OCI-LY7 (cell line): ENCODE data around the gene AKT2. TPM values are rescaled to one million over a fixed set of nuclear protein-coding genes. Genes with fewer than 3 reads are reported as not detected.

Experiments used
- BruUV-seq: library from RNA; stranded (reverse); fragments of 400-500 nt; replicated peaks from 2 replicates; lab custom pipeline; 2021; lab: Mats Ljungman, UMichigan
- CTCF ChIA-PET: fragments of 300-600 bp; sonication (Branson Sonifier 250); formaldehyde crosslinking; loops from one replicate; lab custom pipeline; 2022; ENCODE audit warnings: antibody characterized with exemption; ENCODE audit not compliant: unreplicated experiment; lab: Charles Lee
- POLR2A ChIA-PET: fragments of 300-600 bp; sonication (Branson Sonifier 250); formaldehyde crosslinking; loops from one replicate; lab custom pipeline; 2022; ENCODE audit warnings: antibody characterized with exemption; lab: Charles Lee
- DNase-seq: peaks from one replicate; pipeline ENCODE4 v3.0.0-alpha.2; 2015; ENCODE audit warnings: low spot score
- H2AFZ ChIP-seq: fragments of 200-600 bp; sonication (generic), shearing (Covaris generic); 2 replicates; pipeline ENCODE4 v1.6.1; 2014; ENCODE audit warnings: mild to moderate bottlenecking, antibody characterized with exemption, low read length, moderate library complexity
- H3K27ac ChIP-seq: fragments of 200-600 bp; sonication (generic); 2 replicates; pipeline ENCODE4 v1.5.1; 2014; ENCODE audit warnings: mixed run types, low read depth, mild to moderate bottlenecking, moderate library complexity, low read length, inconsistent platforms; ENCODE audit not compliant: poor library complexity, severe bottlenecking
- H3K36me3 ChIP-seq: fragments of 200-600 bp; sonication (generic); 2 replicates; pipeline ENCODE4 v1.6.1; 2014; ENCODE audit warnings: mild to moderate bottlenecking, antibody characterized with exemption, low read length, moderate library complexity, mixed read lengths; ENCODE audit not compliant: insufficient read depth
- H3K4me1 ChIP-seq: fragments of 200-600 bp; sonication (generic); 2 replicates; pipeline ENCODE4 v1.5.1; 2014; ENCODE audit warnings: mild to moderate bottlenecking, low read length; ENCODE audit not compliant: insufficient read depth, poor library complexity, severe bottlenecking
- H3K4me2 ChIP-seq: fragments of 200-600 bp; sonication (generic); 2 replicates; pipeline ENCODE4 v1.6.1; 2014; ENCODE audit warnings: mild to moderate bottlenecking, low read length
- H3K4me3 ChIP-seq: fragments of 200-600 bp; sonication (generic); 2 replicates; pipeline ENCODE4 v1.5.1; 2014; ENCODE audit warnings: mild to moderate bottlenecking, low read depth, low read length; ENCODE audit not compliant: poor library complexity, severe bottlenecking
- H3K79me2 ChIP-seq: fragments of 200-600 bp; sonication (generic); 2 replicates; pipeline ENCODE4 v1.6.1; 2016; ENCODE audit warnings: low read depth, mild to moderate bottlenecking, low read length, moderate library complexity, mixed read lengths; ENCODE audit not compliant: insufficient read depth
- H3K9me2 ChIP-seq: fragments of 200-600 bp; sonication (generic); 2 replicates; pipeline ENCODE4 v1.6.1; 2016; ENCODE audit warnings: mild to moderate bottlenecking, low read length, mixed read lengths; ENCODE audit not compliant: insufficient read depth
- H3K9me3 ChIP-seq: fragments of 200-600 bp; sonication (generic); 2 replicates; pipeline ENCODE4 v1.6.1; 2014; ENCODE audit warnings: mild to moderate bottlenecking, mixed run types, low read length, mixed read lengths
- H4K20me1 ChIP-seq: fragments of 200-600 bp; sonication (generic); 2 replicates; pipeline ENCODE4 v1.6.1; 2014; ENCODE audit warnings: mild to moderate bottlenecking, antibody characterized with exemption, low read length, moderate library complexity, mixed read lengths; ENCODE audit not compliant: insufficient read depth
- EZH2phosphoT487 ChIP-seq: fragments of 200-600 bp; sonication (generic); IDR thresholded peaks from 2 replicates; pipeline ENCODE4 v1.6.1; 2018; ENCODE audit warnings: low read depth, borderline replicate concordance, mild to moderate bottlenecking, mixed run types, antibody characterized with exemption, low read length, moderate library complexity, mixed read lengths
- intact Hi-C: fragments of 100-400 bp; cut with micrococcal nuclease; formaldehyde crosslinking; loops from one replicate; pipeline ENCODE4 v1.10.0; 2022; ENCODE audit not compliant: unreplicated experiment
- total RNA-seq, 2 experiments: library from RNA; depleted of rRNA in 1 of 2; stranded (reverse); fragments of >200 nt in 1 of 2; shearing (Covaris generic) in 1 of 2; gene quantifications; 2 replicates each; pipeline ENCODE4 v1.2.3, GENCODE V29; 2014 to 2022
- TF ChIP-seq, protein P1 (sequence below): fragments of 200-600 bp; sonication (generic); conservative IDR thresholded peaks from 2 replicates; pipeline ENCODE4 v1.5.1; 2014; ENCODE audit warnings: mild to moderate bottlenecking, antibody characterized with exemption, low read length, moderate library complexity, mixed read lengths

Gene AKT2
- total RNA-seq, 2 experiments from 2014 or later: 116 to 197 TPM

DNA sequence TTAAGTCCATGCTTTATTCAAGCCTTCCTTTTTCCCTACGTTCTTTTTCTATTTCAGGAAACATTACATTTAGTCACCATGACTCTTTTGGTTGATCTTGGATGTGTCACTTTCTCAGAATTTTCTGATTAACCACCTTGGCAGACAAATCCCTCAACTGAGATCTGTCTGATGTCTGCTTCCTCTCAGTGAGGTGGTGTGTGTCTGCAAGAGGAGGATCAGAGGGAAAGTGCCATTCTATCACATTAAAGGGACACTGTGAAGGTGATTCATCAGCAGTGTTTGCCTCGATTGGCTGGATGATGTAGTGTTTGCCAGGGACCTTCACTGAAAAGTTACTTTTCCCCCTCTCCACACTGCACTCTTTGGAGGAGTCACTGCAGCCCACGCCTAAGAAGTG, 55.7 kb downstream of the AKT2 start:
- no peaks in the 10 kb centered on the region; the same call in 1 of the 2 replicates for H4K20me1 ChIP-seq
- H3K4me2 ChIP-seq: no peak overlapping the region
- peaks cover 6% of the 10 kb centered on the region; the same call in 1 of the 2 replicates for H3K36me3 ChIP-seq
- H3K9me3 ChIP-seq: no peaks in the 10 kb centered on the region
- intact Hi-C loops: no loop called here
- H3K4me1 ChIP-seq: no peaks in the 10 kb centered on the region
- no peak overlapping the region for H3K27ac ChIP-seq
- ChIA-PET CTCF (no interaction called here), POLR2A (interaction anchor here (0.7 kb wide), 1 partner anchor 103 kb away, joined by 3 read pairs; no protein-coding TSS in a partner anchor)
- no peaks in the 10 kb centered on the region for H3K79me2 ChIP-seq
- no peaks in the 10 kb centered on the region for H3K9me2 ChIP-seq
- H3K4me3 ChIP-seq: no peak overlapping the region
- no TSS peak for BruUV-seq
- H2AFZ ChIP-seq: no peak overlapping the region
- no peak for DNase-seq
- TF ChIP-seq, protein P1, sequence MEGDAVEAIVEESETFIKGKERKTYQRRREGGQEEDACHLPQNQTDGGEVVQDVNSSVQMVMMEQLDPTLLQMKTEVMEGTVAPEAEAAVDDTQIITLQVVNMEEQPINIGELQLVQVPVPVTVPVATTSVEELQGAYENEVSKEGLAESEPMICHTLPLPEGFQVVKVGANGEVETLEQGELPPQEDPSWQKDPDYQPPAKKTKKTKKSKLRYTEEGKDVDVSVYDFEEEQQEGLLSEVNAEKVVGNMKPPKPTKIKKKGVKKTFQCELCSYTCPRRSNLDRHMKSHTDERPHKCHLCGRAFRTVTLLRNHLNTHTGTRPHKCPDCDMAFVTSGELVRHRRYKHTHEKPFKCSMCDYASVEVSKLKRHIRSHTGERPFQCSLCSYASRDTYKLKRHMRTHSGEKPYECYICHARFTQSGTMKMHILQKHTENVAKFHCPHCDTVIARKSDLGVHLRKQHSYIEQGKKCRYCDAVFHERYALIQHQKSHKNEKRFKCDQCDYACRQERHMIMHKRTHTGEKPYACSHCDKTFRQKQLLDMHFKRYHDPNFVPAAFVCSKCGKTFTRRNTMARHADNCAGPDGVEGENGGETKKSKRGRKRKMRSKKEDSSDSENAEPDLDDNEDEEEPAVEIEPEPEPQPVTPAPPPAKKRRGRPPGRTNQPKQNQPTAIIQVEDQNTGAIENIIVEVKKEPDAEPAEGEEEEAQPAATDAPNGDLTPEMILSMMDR: no peak
- no peak for TF ChIP-seq EZH2phosphoT487

DNA sequence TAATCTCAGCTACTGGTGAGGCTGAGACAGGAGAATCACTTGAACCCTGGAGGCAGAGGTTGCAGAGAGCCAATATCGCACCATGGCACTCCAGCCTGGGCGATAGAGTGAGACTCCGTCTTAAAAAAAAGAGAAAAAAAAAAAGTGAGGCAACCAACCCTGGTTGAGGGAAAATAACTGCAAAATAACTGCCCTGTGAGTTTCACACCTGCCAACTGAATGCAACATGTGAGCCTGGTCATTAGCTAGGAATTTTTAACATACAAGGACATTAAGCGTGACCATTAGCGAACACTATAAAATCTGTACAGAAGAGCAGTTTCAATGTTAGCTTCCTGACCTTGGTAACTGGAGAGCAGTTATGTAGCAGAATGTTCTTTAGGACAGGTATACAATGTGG, 56.3 kb downstream of the AKT2 start:
- BruUV-seq: no TSS peak
- Histone ChIP-seq H3K27ac (no peak overlapping the region), H3K4me3 (no peak overlapping the region), H4K20me1 (no peaks in the 10 kb centered on the region; the same call in 1 of the 2 replicates), H3K4me1 (no peaks in the 10 kb centered on the region), H2AFZ (no peak overlapping the region), H3K9me2 (no peaks in the 10 kb centered on the region), H3K79me2 (no peaks in the 10 kb centered on the region), H3K9me3 (no peaks in the 10 kb centered on the region), H3K4me2 (no peak overlapping the region), H3K36me3 (peaks cover 6% of the 10 kb centered on the region; the same call in 1 of the 2 replicates)
- TF ChIP-seq EZH2phosphoT487: no peak
- TF ChIP-seq, protein P1: no peak
- POLR2A ChIA-PET: interaction anchor here (0.7 kb wide), 1 partner anchor 102 kb away, joined by 3 read pairs; no protein-coding TSS in a partner anchor
- CTCF ChIA-PET: no interaction called here
- intact Hi-C loops: no loop called here
- DNase-seq: no peak

DNA sequence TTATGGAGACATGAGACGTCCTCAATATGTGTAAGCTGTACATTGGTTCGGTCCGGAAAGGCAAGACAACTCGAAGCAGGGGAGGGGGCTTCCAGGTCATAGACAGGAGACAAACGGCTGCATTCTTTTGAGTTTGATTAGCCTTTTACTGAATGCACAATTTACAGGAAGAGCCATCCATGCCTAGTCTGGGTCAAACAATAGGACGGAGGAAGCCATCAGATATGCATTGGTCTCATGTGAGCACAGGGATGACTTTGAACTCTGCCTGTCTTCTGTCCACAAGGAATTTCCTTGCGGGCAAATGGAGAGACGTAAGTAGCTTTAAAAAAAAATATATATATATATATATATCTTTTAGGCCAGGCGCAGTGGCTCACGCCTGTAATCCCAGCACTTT, 56.8 kb downstream of the AKT2 start:
- TF ChIP-seq EZH2phosphoT487: no peak
- TF ChIP-seq, protein P1: no peak
- no peaks in the 10 kb centered on the region; the same call in 1 of the 2 replicates for H4K20me1 ChIP-seq
- no peak overlapping the region for H3K27ac ChIP-seq
- intact Hi-C loops: no loop called here
- H2AFZ ChIP-seq: no peak overlapping the region
- ChIA-PET CTCF (no interaction called here), POLR2A (no interaction called here)
- H3K4me3 ChIP-seq: no peak overlapping the region
- peaks cover 2% of the 10 kb centered on the region; the same call in 1 of the 2 replicates for H3K36me3 ChIP-seq
- H3K9me3 ChIP-seq: no peaks in the 10 kb centered on the region
- no peaks in the 10 kb centered on the region for H3K4me1 ChIP-seq
- DNase-seq: no peak
- no peaks in the 10 kb centered on the region for H3K9me2 ChIP-seq
- H3K4me2 ChIP-seq: no peak overlapping the region
- BruUV-seq: no TSS peak
- no peaks in the 10 kb centered on the region for H3K79me2 ChIP-seq
